ENCODE results near the gene CHRM3. TPM values are rescaled to one million over a fixed set of nuclear protein-coding genes. Genes with fewer than 3 reads are reported as not detected.

Gene CHRM3
- total RNA-seq, 4 donors from 2014 or later: 75.5 to 118 (median 85.9) TPM

- no peak overlapping the region for H3K4me3 ChIP-seq
- whole genome bisulfite sequencing: 71% methylated on average over 3 of the region's 3 CpGs
- no peak for DNase-seq (ENCODE audit: extremely low spot score)
- no peaks in the 10 kb centered on the region for H3K9me3 ChIP-seq
- no peak for TF ChIP-seq POLR2AphosphoS5 (IDR thresholded peaks at IDR 0.05)
- no peak for TF ChIP-seq POLR2A (IDR thresholded peaks at IDR 0.05; ENCODE audit: low read depth)
- no peak for TF ChIP-seq CTCF (IDR thresholded peaks at IDR 0.05)
- TF ChIP-seq EP300 (IDR thresholded peaks at IDR 0.05): no peak
- H3K27ac ChIP-seq (replicated peaks in 1 of 4): no peak overlapping the region
- intact Hi-C loops (cut with DNase I): loop anchor here (10.0 kb wide), 1 partner anchor 133 kb away; no protein-coding TSS in a partner anchor
- peaks cover 4 to 47% (median 38%) of the 10 kb centered on the region in 4 donors for H3K4me1 ChIP-seq
- no peaks in the 10 kb centered on the region for H3K36me3 ChIP-seq
- peaks cover 0 to 8% (median 0%) of the 10 kb centered on the region in 4 donors for H3K27me3 ChIP-seq
These were observed 5.9 kb downstream of the CHRM3 start for GRCh38 chr1:239392271-239392670.

- Histone ChIP-seq H3K4me1 (peaks cover 0 to 45% (median 33%) of the 10 kb centered on the region in 4 donors), H3K36me3 (no peaks in the 10 kb centered on the region), H3K9me3 (no peaks in the 10 kb centered on the region), H3K4me3 (no peak overlapping the region), H3K27ac (replicated peaks in 1 of 4) (no peak overlapping the region), H3K27me3 (no peaks in the 10 kb centered on the region)
- intact Hi-C loops (cut with DNase I): loop anchor here (10.0 kb wide), 1 partner anchor 131 kb away; no protein-coding TSS in a partner anchor
- 50% methylated on average over 2 of the region's 2 CpGs for WGBS
- TF ChIP-seq EP300 (IDR thresholded peaks at IDR 0.05) (no peak), POLR2AphosphoS5 (IDR thresholded peaks at IDR 0.05) (no peak), POLR2A (IDR thresholded peaks at IDR 0.05; ENCODE audit: low read depth) (no peak), CTCF (IDR thresholded peaks at IDR 0.05) (no peak)
- no peak for DNase-seq (ENCODE audit: extremely low spot score)
These were observed 7.7 kb downstream of the CHRM3 start for GRCh38 chr1:239394107-239394506.

GRCh38 chr1:239413916-239414315, 27.5 kb downstream of the CHRM3 start:
- Histone ChIP-seq H3K9me3 (no peaks in the 10 kb centered on the region), H3K27ac (replicated peaks in 1 of 4) (peak overlapping the region; percentile 4 to 64 (median 59)), H3K4me3 (peak overlapping the region in 2 of 4 donors; percentile 1 to 22), H3K27me3 (no peaks in the 10 kb centered on the region), H3K4me1 (peaks cover 0 to 82% (median 63%) of the 10 kb centered on the region in 4 donors), H3K36me3 (no peaks in the 10 kb centered on the region)
- TF ChIP-seq CTCF (IDR thresholded peaks at IDR 0.05) (no peak), EP300 (IDR thresholded peaks at IDR 0.05) (no peak), POLR2AphosphoS5 (IDR thresholded peaks at IDR 0.05) (no peak), POLR2A (IDR thresholded peaks at IDR 0.05; ENCODE audit: low read depth) (no peak)
- intact Hi-C loops (cut with DNase I): no loop called here
- DNase-seq (ENCODE audit: extremely low spot score): no peak
- 46% methylated on average over 6 of the region's 6 CpGs for WGBS

- Histone ChIP-seq H3K36me3 (no peaks in the 10 kb centered on the region), H3K4me1 (peaks cover 0 to 76% (median 64%) of the 10 kb centered on the region in 4 donors), H3K4me3 (no peak overlapping the region), H3K27ac (replicated peaks in 1 of 4) (peak overlapping the region; percentile 5 to 62 (median 42)), H3K9me3 (no peaks in the 10 kb centered on the region), H3K27me3 (no peaks in the 10 kb centered on the region)
- 40% methylated on average over 2 of the region's 2 CpGs for WGBS
- no peak for DNase-seq (ENCODE audit: extremely low spot score)
- no peak for TF ChIP-seq CTCF (IDR thresholded peaks at IDR 0.05)
- no peak for TF ChIP-seq POLR2AphosphoS5 (IDR thresholded peaks at IDR 0.05)
- TF ChIP-seq POLR2A (IDR thresholded peaks at IDR 0.05; ENCODE audit: low read depth): no peak
- TF ChIP-seq EP300 (IDR thresholded peaks at IDR 0.05): no peak
- intact Hi-C loops (cut with DNase I): no loop called here
These were observed 30.9 kb downstream of the CHRM3 start for GRCh38 chr1:239417221-239417620.

Measured in esophagus muscularis mucosa (tissue), 4 donors.